Neuronal stem cell (in vitro differentiated cells): ENCODE measurements around the gene SCUBE2.

Experiments used
- DNase-seq: peaks from one replicate; pipeline ENCODE4 v3.0.0-alpha.2; 2013; ENCODE audit warnings: low spot score
- H2AFZ ChIP-seq: one replicate; pipeline ENCODE4 v1.6.1; 2013; ENCODE audit warnings: mild to moderate bottlenecking, low read length, inconsistent platforms
- H2AK5ac ChIP-seq: 2 replicates; pipeline ENCODE4 v1.6.1; 2013; ENCODE audit warnings: low read depth, mild to moderate bottlenecking, inconsistent platforms, low read length, moderate library complexity, mixed read lengths
- H2BK120ac ChIP-seq: 2 replicates; pipeline ENCODE4 v1.6.1; 2013; ENCODE audit warnings: low read depth, mild to moderate bottlenecking, inconsistent platforms, low read length, moderate library complexity, mixed read lengths
- H2BK12ac ChIP-seq: one replicate; pipeline ENCODE4 v1.6.1; 2013; ENCODE audit warnings: low read length, inconsistent platforms
- H2BK15ac ChIP-seq: 2 replicates; pipeline ENCODE4 v1.6.1; 2013; ENCODE audit warnings: mild to moderate bottlenecking, low read length, inconsistent platforms, mixed read lengths
- H2BK5ac ChIP-seq: one replicate; pipeline ENCODE4 v1.6.1; 2013; ENCODE audit warnings: inconsistent platforms, mild to moderate bottlenecking, low read length, moderate library complexity
- H3K14ac ChIP-seq: one replicate; pipeline ENCODE4 v1.6.1; 2013; ENCODE audit warnings: low read length, inconsistent platforms
- H3K18ac ChIP-seq: 2 replicates; pipeline ENCODE4 v1.6.1; 2013; ENCODE audit warnings: low read length, inconsistent platforms
- H3K23ac ChIP-seq: 2 replicates; pipeline ENCODE4 v1.6.1; 2013; ENCODE audit warnings: low read depth, mild to moderate bottlenecking, mixed read lengths, low read length, inconsistent platforms; ENCODE audit not compliant: poor library complexity
- H3K27ac ChIP-seq: replicated peaks from 3 replicates; pipeline ENCODE4 v1.5.1; 2013; ENCODE audit warnings: low read length, inconsistent platforms
- H3K27me3 ChIP-seq, 3 experiments: 2 replicates each; pipeline ENCODE4 v1.6.1; 2013; ENCODE audit warnings: low read length in 3 of 3, mild to moderate bottlenecking in 2 of 3, inconsistent platforms in 1 of 3, low read depth in 1 of 3, mixed read lengths in 1 of 3, moderate library complexity in 1 of 3; ENCODE audit not compliant: control insufficient read depth in 3 of 3, insufficient read depth in 3 of 3
- H3K36me3 ChIP-seq, 2 donors: replicated peaks in 1 of 2; 2 replicates each; pipeline ENCODE4 v1.6.1; 2013; ENCODE audit warnings: low read length in 2 of 2; ENCODE audit not compliant: control insufficient read depth in 2 of 2, insufficient read depth in 2 of 2
- H3K4ac ChIP-seq: 2 replicates; pipeline ENCODE4 v1.6.1; 2013; ENCODE audit warnings: inconsistent platforms, mild to moderate bottlenecking, low read length, moderate library complexity
- H3K4me1 ChIP-seq, 2 donors: 1 replicate in 1 of 2; 2 replicates in 1 of 2; pipeline ENCODE4 v1.6.1; 2013; ENCODE audit warnings: low read length in 2 of 2, low read depth in 1 of 2; ENCODE audit not compliant: control insufficient read depth in 2 of 2, insufficient read depth in 1 of 2
- H3K4me2 ChIP-seq: one replicate; pipeline ENCODE4 v1.6.1; 2013; ENCODE audit warnings: mild to moderate bottlenecking, low read length, inconsistent platforms; ENCODE audit not compliant: insufficient read depth, poor library complexity, severe bottlenecking
- H3K4me3 ChIP-seq, 2 donors: 2 replicates each; pipeline ENCODE4 v1.5.1; 2013; ENCODE audit warnings: low read length in 2 of 2, mild to moderate bottlenecking in 2 of 2, inconsistent platforms in 1 of 2, moderate library complexity in 1 of 2
- H3K79me1 ChIP-seq: one replicate; pipeline ENCODE4 v1.6.1; 2013; ENCODE audit warnings: low read depth, mild to moderate bottlenecking, inconsistent platforms, low read length, moderate library complexity
- H3K9ac ChIP-seq: one replicate; pipeline ENCODE4 v1.6.1; 2013; ENCODE audit warnings: mild to moderate bottlenecking, low read depth, low read length, inconsistent platforms; ENCODE audit not compliant: poor library complexity
- H3K9me3 ChIP-seq, 2 donors: replicated peaks in 1 of 2; 2 replicates each; pipeline versions ENCODE3 to v1.6.1; 2013; ENCODE audit warnings: low read length in 2 of 2, mild to moderate bottlenecking in 2 of 2, inconsistent platforms in 1 of 2, low read depth in 1 of 2, mixed read lengths in 1 of 2, moderate library complexity in 1 of 2; ENCODE audit not compliant: control insufficient read depth in 2 of 2, insufficient read depth in 1 of 2
- H4K8ac ChIP-seq: one replicate; pipeline ENCODE4 v1.6.1; 2013; ENCODE audit warnings: low read depth, mild to moderate bottlenecking, inconsistent platforms, low read length, moderate library complexity
- H4K91ac ChIP-seq: one replicate; pipeline ENCODE4 v1.6.1; 2013; ENCODE audit warnings: low read length, low read depth, mild to moderate bottlenecking, inconsistent platforms; ENCODE audit not compliant: poor library complexity
- WGBS, 2 donors: extraction: QIAGEN DNeasy Blood & Tissue Kit; methylation state at CpG; one replicate each; pipeline ENCODE4 v1.1.7; 2013; ENCODE audit warnings: missing lambda C conversion rate in 2 of 2, mixed read lengths in 1 of 2; ENCODE audit not compliant: insufficient read length in 2 of 2, insufficient replicate concordance in 1 of 2; ENCODE audit errors: extremely low coverage in 2 of 2; 5-methylcytosine and 5-hydroxymethylcytosine counted together

The SCUBE2 gene

GRCh38 chr11:9041747-9042146, 49.7 kb downstream of the SCUBE2 start:
- Histone ChIP-seq H3K4ac (no peak overlapping the region), H3K18ac (peak overlapping the region; percentile 11), H4K91ac (no peak overlapping the region), H3K79me1 (no peaks in the 10 kb centered on the region), H3K9ac (no peak overlapping the region), H3K9me3 (peaks cover 2 to 18% of the 10 kb centered on the region in 2 donors), H2AK5ac (no peak overlapping the region), H2BK5ac (no peak overlapping the region), H3K14ac (no peak overlapping the region), H4K8ac (no peak overlapping the region), H3K36me3 (no peaks in the 10 kb centered on the region), H3K27me3 (peaks cover 0 to 26% (median 0%) of the 10 kb centered on the region in 3 experiments), H2BK120ac (no peak overlapping the region), H2BK15ac (no peak overlapping the region), H2AFZ (no peak overlapping the region), H2BK12ac (no peak overlapping the region), H3K4me3 (no peak overlapping the region), H3K23ac (no peak overlapping the region), H3K27ac (no peak overlapping the region), H3K4me1 (peaks cover 0 to 12% of the 10 kb centered on the region in 2 donors), H3K4me2 (no peak overlapping the region)
- WGBS, 2 donors = no CpG with 5 or more reads among the region's 2 CpGs
- DNase-seq = no peak

- Histone ChIP-seq H4K8ac (no peak overlapping the region), H2BK12ac (no peak overlapping the region), H3K4ac (no peak overlapping the region), H2AK5ac (no peak overlapping the region), H3K27ac (no peak overlapping the region), H2BK15ac (no peak overlapping the region), H2BK5ac (no peak overlapping the region), H2BK120ac (no peak overlapping the region), H3K4me2 (no peak overlapping the region), H3K4me1 (peaks cover 7 to 18% of the 10 kb centered on the region in 2 donors), H2AFZ (no peak overlapping the region), H3K23ac (no peak overlapping the region), H3K9ac (no peak overlapping the region), H3K36me3 (no peaks in the 10 kb centered on the region), H4K91ac (no peak overlapping the region), H3K18ac (no peak overlapping the region), H3K9me3 (peaks cover 2 to 18% of the 10 kb centered on the region in 2 donors), H3K79me1 (no peaks in the 10 kb centered on the region), H3K27me3 (peaks cover 0 to 26% (median 0%) of the 10 kb centered on the region in 3 experiments), H3K4me3 (no peak overlapping the region), H3K14ac (no peak overlapping the region)
- no peak for DNase-seq
- no CpG with 5 or more reads among the region's 10 CpGs for WGBS, 2 donors
Observed at GRCh38 chr11:9040410-9040809, 51.0 kb downstream of the SCUBE2 start.

- peak overlapping the region; percentile 92 for H3K18ac ChIP-seq
- WGBS, 2 donors = no CpG with 5 or more reads among the region's 19 CpGs
- peak overlapping the region; percentile 97 for H2AK5ac ChIP-seq
- no peak overlapping the region for H2BK120ac ChIP-seq
- no peak overlapping the region for H3K27ac ChIP-seq
- no peak overlapping the region for H4K8ac ChIP-seq
- peak overlapping the region; percentile 92 for H2BK12ac ChIP-seq
- H3K4me2 ChIP-seq = no peak overlapping the region
- peaks cover 0 to 24% (median 0%) of the 10 kb centered on the region in 3 experiments for H3K27me3 ChIP-seq
- H2BK15ac ChIP-seq = peak overlapping the region; percentile 69
- H3K4me3 ChIP-seq = no peak overlapping the region
- peaks cover 2 to 18% of the 10 kb centered on the region in 2 donors for H3K9me3 ChIP-seq
- H3K23ac ChIP-seq = no peak overlapping the region
- H3K4ac ChIP-seq = no peak overlapping the region
- no peak for DNase-seq
- H3K36me3 ChIP-seq = no peaks in the 10 kb centered on the region
- no peak overlapping the region for H3K9ac ChIP-seq
- H2AFZ ChIP-seq = no peak overlapping the region
- H3K4me1 ChIP-seq = peaks cover 7 to 17% of the 10 kb centered on the region in 2 donors
- no peaks in the 10 kb centered on the region for H3K79me1 ChIP-seq
- peak overlapping the region; percentile 0 for H2BK5ac ChIP-seq
- peak overlapping the region; percentile 51 for H3K14ac ChIP-seq
- peak overlapping the region; percentile 56 for H4K91ac ChIP-seq
Observed at GRCh38 chr11:9039863-9040262, 51.5 kb downstream of the SCUBE2 start.

GRCh38 chr11:9039198-9039597, 52.2 kb downstream of the SCUBE2 start:
- Histone ChIP-seq H2BK5ac (peak overlapping the region; percentile 0), H3K23ac (no peak overlapping the region), H3K4me1 (peaks cover 7 to 14% of the 10 kb centered on the region in 2 donors), H4K8ac (no peak overlapping the region), H2BK120ac (no peak overlapping the region), H2BK12ac (no peak overlapping the region), H3K4me2 (no peak overlapping the region), H2BK15ac (no peak overlapping the region), H3K18ac (no peak overlapping the region), H2AK5ac (peak overlapping the region; percentile 4), H2AFZ (no peak overlapping the region), H3K4ac (no peak overlapping the region), H3K4me3 (no peak overlapping the region), H3K27ac (no peak overlapping the region), H3K79me1 (no peaks in the 10 kb centered on the region), H3K14ac (no peak overlapping the region), H4K91ac (no peak overlapping the region), H3K9ac (no peak overlapping the region), H3K27me3 (peaks cover 0 to 18% (median 0%) of the 10 kb centered on the region in 3 experiments), H3K9me3 (peaks cover 2 to 18% of the 10 kb centered on the region in 2 donors), H3K36me3 (no peaks in the 10 kb centered on the region)
- no peak for DNase-seq
- no CpG with 5 or more reads among the region's 9 CpGs for WGBS, 2 donors
